Ishikawa (cell line): ENCODE results near the gene TSPEAR.

Experiments
- CEBPB ChIP-seq: IDR thresholded peaks from 2 replicates; pipeline ENCODE4 v1.6.1; 2012
- CREB1 ChIP-seq: IDR thresholded peaks from 2 replicates; pipeline ENCODE4 v1.6.1; 2012; ENCODE audit warnings: low read depth
- EGR1 ChIP-seq: IDR thresholded peaks from 2 replicates; pipeline ENCODE4 v1.6.1; 2012
- EP300 ChIP-seq: IDR thresholded peaks from 2 replicates; pipeline ENCODE4 v1.6.1; 2012; ENCODE audit warnings: borderline replicate concordance
- FOXM1 ChIP-seq: IDR thresholded peaks from 2 replicates; pipeline ENCODE4 v1.6.1; 2012; ENCODE audit warnings: low read depth, borderline replicate concordance
- NFIC ChIP-seq: IDR thresholded peaks from 2 replicates; pipeline ENCODE4 v1.6.1; 2012
- RAD21 ChIP-seq: IDR thresholded peaks from 2 replicates; pipeline ENCODE4 v1.6.1; 2012; ENCODE audit warnings: low read depth
- TAF1 ChIP-seq: IDR thresholded peaks from 2 replicates; pipeline ENCODE4 v1.6.1; 2012; ENCODE audit warnings: low read depth, mild to moderate bottlenecking
- TCF12 ChIP-seq: IDR thresholded peaks from 2 replicates; pipeline ENCODE4 v1.6.1; 2012; ENCODE audit warnings: low read depth
- TEAD4 ChIP-seq: IDR thresholded peaks from 2 replicates; pipeline ENCODE4 v1.6.1; 2012
- YY1 ChIP-seq: IDR thresholded peaks from 2 replicates; pipeline ENCODE4 v1.6.1; 2012; ENCODE audit warnings: low read depth
- ZBTB7A ChIP-seq: IDR thresholded peaks from 2 replicates; pipeline ENCODE4 v1.6.1; 2012; ENCODE audit warnings: low read depth
- TF ChIP-seq, protein P1 (sequence below): IDR thresholded peaks from 2 replicates; pipeline ENCODE4 v1.6.1; 2012; ENCODE audit warnings: low read depth, mild to moderate bottlenecking
- TF ChIP-seq, protein P2 (sequence below): IDR thresholded peaks from 2 replicates; pipeline ENCODE4 v1.6.1; 2012
- TF ChIP-seq, protein P3 (sequence below): IDR thresholded peaks from 2 replicates; pipeline ENCODE4 v1.6.1; 2012

Gene TSPEAR

DNA sequence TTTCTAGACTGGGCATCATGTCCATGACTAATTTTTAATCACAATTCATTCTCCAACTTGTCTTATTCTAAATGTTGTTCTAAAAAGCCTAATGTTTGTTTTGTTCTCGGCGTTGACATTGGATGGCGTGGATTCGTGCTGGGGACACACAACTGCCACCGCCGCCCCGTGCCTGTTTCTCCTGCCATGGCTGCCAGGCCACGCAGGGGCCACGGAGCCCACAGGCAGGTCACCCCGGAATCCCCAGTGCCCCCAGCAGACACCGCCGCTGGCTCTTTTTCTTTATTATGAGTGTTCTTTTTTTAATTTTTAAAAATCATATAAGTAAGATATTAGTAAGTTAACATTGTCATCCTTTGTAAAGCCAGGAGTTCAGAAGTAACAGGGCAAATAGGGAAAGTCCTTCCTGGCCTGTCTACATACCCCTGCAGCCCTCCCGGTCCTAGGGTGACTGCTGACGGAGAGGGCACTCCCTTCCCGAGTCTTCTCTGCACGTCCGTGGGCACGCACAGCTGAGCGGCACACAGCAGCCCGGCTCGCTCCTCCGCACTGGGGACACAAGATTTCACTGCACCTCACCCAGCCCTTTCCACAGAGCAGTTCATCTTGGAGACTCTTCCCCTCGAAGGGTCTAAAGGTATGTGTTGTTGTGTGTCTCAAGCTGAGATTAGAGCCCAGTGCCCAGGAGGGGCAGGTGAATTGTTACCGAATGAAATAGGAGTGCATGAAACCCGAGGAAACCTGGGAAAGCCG, 203.5 kb downstream of the TSPEAR start:
- TF ChIP-seq EP300: no peak

DNA sequence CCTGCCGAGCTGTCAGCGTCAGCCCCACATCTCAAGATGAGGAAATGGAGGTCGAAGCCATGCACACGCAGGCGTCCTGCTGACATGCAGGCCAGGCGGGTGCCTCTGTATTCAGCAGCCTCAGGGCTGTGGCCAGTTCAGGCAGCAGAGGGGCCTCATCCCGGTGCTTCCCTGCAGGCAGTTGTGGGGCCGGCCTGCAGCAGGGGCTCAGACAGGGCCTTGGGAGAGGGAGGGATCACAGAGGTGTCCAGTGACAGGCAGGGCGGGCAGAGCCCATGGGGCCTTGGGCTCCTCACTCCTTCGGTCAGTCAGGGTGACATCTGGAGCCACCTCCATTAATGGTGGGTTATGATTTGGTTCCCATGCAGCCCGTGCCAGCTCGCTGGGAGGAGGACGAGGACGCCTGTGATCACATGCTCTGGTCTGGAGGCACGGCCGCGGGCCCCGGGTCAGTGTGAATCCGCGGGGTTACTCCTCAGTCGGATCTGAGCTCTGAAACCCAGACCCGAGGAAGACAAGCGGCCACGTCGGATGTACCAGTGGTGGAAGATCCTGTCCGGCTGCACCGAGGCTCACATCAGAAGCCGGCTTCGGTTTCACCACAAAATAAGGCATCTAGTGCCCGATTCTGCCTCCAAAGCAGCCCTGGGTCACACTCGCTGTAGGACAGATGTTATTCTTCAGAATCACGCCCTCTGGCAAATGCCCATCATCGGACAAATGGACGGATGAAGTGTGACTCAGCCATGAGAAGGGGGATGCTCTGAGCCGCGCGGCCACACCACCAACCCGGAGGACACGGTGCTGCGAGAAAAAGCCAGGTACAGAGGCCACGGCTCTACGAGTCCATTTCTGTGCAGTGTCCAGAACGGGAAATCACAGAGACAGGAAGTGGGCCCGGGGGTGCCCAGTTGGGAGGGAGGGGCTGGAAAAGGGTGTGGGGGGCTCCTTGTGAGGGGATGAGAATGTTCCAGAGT, 204.8 kb downstream of the TSPEAR start:
- TF ChIP-seq NFIC: no peak
- no peak for TF ChIP-seq RAD21
- TF ChIP-seq, protein P1, sequence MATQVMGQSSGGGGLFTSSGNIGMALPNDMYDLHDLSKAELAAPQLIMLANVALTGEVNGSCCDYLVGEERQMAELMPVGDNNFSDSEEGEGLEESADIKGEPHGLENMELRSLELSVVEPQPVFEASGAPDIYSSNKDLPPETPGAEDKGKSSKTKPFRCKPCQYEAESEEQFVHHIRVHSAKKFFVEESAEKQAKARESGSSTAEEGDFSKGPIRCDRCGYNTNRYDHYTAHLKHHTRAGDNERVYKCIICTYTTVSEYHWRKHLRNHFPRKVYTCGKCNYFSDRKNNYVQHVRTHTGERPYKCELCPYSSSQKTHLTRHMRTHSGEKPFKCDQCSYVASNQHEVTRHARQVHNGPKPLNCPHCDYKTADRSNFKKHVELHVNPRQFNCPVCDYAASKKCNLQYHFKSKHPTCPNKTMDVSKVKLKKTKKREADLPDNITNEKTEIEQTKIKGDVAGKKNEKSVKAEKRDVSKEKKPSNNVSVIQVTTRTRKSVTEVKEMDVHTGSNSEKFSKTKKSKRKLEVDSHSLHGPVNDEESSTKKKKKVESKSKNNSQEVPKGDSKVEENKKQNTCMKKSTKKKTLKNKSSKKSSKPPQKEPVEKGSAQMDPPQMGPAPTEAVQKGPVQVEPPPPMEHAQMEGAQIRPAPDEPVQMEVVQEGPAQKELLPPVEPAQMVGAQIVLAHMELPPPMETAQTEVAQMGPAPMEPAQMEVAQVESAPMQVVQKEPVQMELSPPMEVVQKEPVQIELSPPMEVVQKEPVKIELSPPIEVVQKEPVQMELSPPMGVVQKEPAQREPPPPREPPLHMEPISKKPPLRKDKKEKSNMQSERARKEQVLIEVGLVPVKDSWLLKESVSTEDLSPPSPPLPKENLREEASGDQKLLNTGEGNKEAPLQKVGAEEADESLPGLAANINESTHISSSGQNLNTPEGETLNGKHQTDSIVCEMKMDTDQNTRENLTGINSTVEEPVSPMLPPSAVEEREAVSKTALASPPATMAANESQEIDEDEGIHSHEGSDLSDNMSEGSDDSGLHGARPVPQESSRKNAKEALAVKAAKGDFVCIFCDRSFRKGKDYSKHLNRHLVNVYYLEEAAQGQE: no peak
- TF ChIP-seq, protein P2, sequence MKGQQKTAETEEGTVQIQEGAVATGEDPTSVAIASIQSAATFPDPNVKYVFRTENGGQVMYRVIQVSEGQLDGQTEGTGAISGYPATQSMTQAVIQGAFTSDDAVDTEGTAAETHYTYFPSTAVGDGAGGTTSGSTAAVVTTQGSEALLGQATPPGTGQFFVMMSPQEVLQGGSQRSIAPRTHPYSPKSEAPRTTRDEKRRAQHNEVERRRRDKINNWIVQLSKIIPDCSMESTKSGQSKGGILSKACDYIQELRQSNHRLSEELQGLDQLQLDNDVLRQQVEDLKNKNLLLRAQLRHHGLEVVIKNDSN: no peak
- no peak for TF ChIP-seq EGR1

DNA sequence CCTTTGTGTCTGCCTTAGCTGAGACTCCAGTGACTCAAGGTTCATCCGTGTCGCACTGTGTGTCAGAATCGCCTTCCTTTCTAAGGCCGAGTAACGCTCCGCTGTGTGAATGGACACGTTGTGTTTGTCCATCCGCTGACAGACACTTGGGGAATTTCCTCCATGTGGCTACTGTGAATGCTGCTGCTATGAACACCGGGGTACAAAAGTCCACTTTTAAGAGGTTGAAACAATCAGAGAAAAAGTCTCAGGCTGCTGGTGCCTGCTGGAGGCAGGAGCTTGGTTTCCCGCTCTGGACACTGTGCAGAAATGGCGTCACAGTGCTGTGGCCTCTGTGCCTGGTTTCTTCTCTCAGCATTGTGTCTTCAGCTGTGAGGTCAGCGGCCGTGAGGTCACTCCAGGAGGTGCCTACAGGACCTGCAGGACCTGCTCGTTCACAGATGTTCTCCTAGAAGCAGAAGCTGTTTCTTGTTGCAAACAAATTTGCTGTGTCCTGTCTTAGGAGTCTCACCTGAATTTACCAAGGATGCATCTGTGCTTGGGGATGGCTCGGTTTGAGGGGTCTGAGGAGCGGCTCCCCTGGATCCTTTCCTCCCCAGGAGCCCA, 205.6 kb downstream of the TSPEAR start:
- no peak for TF ChIP-seq TEAD4
- TF ChIP-seq CREB1: no peak
- TF ChIP-seq CEBPB: no peak
- TF ChIP-seq, protein P2: no peak
- no peak for TF ChIP-seq TAF1
- no peak for TF ChIP-seq FOXM1
- no peak for TF ChIP-seq TCF12
- TF ChIP-seq EGR1: no peak
- TF ChIP-seq, protein P3, sequence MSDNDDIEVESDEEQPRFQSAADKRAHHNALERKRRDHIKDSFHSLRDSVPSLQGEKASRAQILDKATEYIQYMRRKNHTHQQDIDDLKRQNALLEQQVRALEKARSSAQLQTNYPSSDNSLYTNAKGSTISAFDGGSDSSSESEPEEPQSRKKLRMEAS: no peak
- no peak for TF ChIP-seq NFIC
- no peak for TF ChIP-seq ZBTB7A
- TF ChIP-seq RAD21: no peak
- TF ChIP-seq, protein P1: no peak
- no peak for TF ChIP-seq YY1
- no peak for TF ChIP-seq EP300

DNA sequence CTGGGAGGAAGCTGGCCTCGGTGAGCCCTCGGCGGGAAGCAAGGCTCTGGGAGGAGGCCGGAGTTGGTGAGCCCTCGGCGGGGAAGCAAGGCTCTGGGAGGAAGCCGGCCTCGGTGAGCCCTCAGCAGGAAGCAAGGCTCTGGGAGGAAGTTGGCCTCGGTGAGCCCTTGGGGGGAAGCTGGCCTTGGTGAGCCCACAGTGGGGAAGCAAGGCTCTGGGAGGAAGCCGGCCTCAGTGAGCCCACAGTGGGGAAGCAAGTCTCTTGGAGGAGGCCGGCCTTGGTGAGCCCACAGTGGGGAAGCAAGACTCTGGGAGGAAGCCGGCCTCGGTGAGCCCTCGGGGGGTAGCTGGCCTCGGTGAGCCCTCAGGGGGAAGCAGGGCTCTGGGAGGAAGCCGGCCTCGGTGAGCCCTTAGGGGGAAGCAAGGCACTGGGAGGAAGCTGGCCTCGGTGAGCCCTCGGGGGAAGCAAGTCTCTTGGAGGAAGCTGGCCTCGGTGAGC, 207.4 kb downstream of the TSPEAR start:
- TF ChIP-seq FOXM1 (no peak), ZBTB7A (no peak), TEAD4 (no peak), TAF1 (no peak), CEBPB (no peak), CREB1 (no peak), TCF12 (no peak), EP300 (no peak), RAD21 (no peak)
- TF ChIP-seq, protein P1: no peak
- TF ChIP-seq, protein P3: no peak
- TF ChIP-seq, protein P2: no peak
